B cell (primary cell): ENCODE data around the gene CPXM1.

ENCODE experiments used
- CTCF ChIP-seq: fragments of 200-600 bp; IDR thresholded peaks from one replicate; pipeline ENCODE4 v1.8.0; 2022; ENCODE audit warnings: antibody characterized with exemption, mild to moderate bottlenecking
- EZH2 ChIP-seq: IDR thresholded peaks from 2 replicates; pipeline ENCODE4 v1.6.1; 2012; ENCODE audit warnings: borderline replicate concordance, low read depth, mild to moderate bottlenecking, moderate library complexity, low read length; ENCODE audit not compliant: insufficient read depth, poor library complexity, severe bottlenecking

GRCh38 chr20:2840138-2840966 is 39.9 kb upstream of the CPXM1 start, which contains the start of the genes PCED1A and VPS16:
- TF ChIP-seq CTCF = no peak
- no peak for TF ChIP-seq EZH2
